ENCODE results near the gene PEPD.
A peak's percentile ranks its signal among the peaks of the same experiment; 100 is the strongest.
"Not testable (repeated sequence)": the region's sequence is repeated elsewhere in the genome, so short reads cannot be mapped to it uniquely, and the experiment has no call there.

Gene PEPD

GRCh38 chr19:33521480-33522370, at the start of gene PEPD:
Gene PEPD (minus strand): TSS chr19:33521791. CDS start chr19:33521760, 31 bp downstream.
- DNase-seq (ENCODE audit: low spot score), result peak; percentile 86

DNA sequence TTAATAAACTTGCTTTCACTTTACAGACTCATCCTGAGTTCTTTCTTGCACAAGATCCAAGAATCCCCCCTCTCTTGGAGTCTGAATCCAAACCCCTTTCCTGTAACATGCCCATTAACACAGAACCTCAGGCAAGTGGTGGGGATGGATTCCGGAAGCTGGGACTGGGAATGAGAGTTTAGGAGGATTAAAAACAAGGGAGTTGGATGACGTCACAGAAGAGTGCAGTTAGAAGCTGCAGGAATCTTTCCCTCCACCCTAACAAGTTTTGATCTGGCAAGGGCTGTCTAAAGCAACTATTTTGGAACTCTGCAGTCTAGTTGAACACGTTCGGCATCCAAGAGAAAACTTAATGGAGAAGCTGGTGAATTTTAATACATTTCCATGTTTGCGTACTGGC, 48.2 kb upstream of the PEPD start:
- no peak for DNase-seq (ENCODE audit: low spot score)

DNA sequence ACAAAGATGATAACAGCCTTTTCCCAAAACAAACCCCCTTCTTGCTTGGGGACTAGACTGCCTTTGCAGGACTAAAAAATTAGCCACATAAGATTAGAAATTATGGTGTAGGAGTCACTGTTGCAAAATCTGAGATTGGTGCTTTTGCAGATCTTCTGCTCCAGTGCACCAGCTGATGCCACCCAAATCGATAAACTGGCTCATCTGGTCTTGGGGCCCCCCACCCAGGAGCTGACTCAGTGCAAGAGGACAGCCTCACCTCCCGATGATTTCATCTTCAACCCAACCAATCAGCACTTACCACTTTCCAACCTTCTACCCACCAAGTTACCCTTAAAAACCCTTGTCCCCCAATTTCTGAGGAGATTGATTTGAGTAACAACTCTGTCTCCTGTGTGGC, 47.1 kb upstream of the PEPD start:
- DNase-seq (ENCODE audit: low spot score), result no peak

- DNase-seq (ENCODE audit: low spot score), result no peak
Observed at GRCh38 chr19:33564836-33565338, 43.3 kb upstream of the PEPD start.

- no peak for DNase-seq (ENCODE audit: low spot score)
Observed at GRCh38 chr19:33562636-33563035, 41.0 kb upstream of the PEPD start.

DNA sequence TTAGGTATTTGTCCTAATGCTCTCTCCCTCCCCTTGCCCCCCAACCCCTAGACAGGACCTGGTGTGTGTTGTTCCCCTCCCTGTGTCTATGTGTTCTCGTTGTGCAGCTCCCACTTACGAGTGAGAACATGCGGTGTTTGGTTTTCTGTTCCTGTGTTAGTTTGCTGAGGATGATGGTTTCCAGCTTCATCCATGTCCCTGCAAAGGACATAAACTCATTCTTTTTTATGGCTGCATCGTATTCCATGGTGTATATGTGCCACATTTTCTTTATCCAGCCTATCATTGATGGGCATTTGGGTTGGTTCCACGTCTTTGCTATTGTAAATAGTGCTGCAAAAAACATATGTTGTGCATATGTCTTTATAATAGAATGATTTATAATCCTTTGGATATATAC, 40.1 kb upstream of the PEPD start:
- DNase-seq (ENCODE audit: low spot score), result not testable (repeated sequence)

DNA sequence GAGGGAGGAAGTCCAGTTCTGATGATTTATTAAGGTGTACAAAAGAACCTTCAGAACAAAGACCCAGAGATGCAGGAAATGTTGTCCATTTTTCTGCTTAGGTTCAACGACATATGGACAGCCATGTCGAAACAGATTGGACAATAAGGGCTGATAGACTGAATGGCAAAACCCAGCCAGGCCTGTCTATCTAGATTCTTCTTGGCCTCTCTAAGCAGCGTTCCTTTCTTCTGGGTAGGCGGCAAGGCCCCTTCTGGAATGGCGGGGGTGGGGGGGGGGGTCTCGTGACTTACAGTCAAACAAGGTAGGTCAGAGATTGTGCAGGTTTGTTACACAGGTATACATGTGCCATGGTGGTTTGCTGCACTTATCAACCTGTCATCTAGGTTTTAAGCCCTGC, 39.7 kb upstream of the PEPD start:
- DNase-seq (ENCODE audit: low spot score), result no peak

GRCh38 chr19:33559996-33560395, 38.4 kb upstream of the PEPD start:
- no peak for DNase-seq (ENCODE audit: low spot score)

DNA sequence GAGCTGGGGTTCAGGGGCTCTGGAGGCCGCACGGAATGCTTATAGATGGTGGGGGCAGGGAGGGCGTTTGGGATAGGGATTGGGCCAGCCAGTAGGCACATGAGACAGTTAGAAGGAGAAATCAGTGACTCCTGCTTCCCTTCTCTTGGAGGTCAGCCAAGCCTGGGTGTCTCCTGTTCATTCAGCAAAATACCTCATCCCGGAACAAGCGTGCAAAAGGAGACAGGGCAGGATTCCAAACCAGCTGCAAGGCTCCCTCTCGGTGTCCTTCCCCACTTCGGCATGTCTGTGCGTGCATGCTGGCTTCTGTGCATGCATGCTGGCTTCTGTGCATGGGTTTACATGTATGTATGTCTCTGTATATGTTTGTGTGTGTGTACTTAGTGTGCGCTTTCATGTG, 37.3 kb upstream of the PEPD start:
- no peak for DNase-seq (ENCODE audit: low spot score)

- no peak for DNase-seq (ENCODE audit: low spot score)
Observed at GRCh38 chr19:33558151-33558550, 36.6 kb upstream of the PEPD start.

GRCh38 chr19:33557720-33558119, 36.1 kb upstream of the PEPD start:
- DNase-seq (ENCODE audit: low spot score), result no peak

- no peak for DNase-seq (ENCODE audit: low spot score)
Observed at GRCh38 chr19:33557196-33557595, 35.6 kb upstream of the PEPD start.

DNA sequence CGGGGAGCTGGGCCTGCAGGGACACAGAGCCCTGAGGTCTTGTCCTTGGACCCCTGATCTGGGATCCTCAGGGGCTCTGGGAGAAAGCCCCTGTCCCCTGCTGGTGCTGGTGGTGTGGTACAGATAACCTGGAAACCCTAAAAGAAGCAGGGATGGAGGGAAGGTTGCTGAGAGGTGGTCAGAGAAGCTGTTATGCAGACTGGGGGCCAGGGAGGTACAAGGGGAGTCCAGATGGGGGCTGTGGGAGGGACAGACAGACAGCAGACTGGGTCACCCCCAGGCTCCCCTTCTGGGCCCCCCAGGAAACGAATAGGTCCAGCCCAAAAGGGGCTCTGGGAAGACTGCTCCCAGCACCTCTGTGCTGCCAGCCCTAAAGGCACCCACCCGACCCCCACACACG, 34.7 kb upstream of the PEPD start:
- no peak for DNase-seq (ENCODE audit: low spot score)

GRCh38 chr19:33555726-33556125, 34.1 kb upstream of the PEPD start:
- not testable (repeated sequence) for DNase-seq (ENCODE audit: low spot score)

DNA sequence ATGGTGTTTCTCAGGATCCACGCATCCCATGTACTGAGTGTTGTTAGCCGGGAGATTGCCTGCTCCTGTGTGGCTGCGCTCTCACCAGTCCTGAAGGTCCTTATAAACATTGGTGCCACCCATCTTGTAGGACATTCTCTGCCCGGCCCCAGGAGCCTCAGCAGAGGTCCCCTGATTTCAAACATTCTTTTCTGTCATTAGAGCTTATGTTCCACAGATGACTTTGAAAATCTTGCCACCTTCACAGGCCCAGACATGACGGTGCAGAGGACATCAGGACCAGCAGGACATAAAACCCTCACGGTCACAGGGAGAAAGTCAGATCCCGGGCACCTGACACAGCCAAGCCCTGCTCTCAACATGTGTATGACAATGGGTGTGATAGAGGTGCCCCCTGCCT, 33.2 kb upstream of the PEPD start:
- no peak for DNase-seq (ENCODE audit: low spot score)

- no peak for DNase-seq (ENCODE audit: low spot score)
Observed at GRCh38 chr19:33554391-33554790, 32.8 kb upstream of the PEPD start.

DNA sequence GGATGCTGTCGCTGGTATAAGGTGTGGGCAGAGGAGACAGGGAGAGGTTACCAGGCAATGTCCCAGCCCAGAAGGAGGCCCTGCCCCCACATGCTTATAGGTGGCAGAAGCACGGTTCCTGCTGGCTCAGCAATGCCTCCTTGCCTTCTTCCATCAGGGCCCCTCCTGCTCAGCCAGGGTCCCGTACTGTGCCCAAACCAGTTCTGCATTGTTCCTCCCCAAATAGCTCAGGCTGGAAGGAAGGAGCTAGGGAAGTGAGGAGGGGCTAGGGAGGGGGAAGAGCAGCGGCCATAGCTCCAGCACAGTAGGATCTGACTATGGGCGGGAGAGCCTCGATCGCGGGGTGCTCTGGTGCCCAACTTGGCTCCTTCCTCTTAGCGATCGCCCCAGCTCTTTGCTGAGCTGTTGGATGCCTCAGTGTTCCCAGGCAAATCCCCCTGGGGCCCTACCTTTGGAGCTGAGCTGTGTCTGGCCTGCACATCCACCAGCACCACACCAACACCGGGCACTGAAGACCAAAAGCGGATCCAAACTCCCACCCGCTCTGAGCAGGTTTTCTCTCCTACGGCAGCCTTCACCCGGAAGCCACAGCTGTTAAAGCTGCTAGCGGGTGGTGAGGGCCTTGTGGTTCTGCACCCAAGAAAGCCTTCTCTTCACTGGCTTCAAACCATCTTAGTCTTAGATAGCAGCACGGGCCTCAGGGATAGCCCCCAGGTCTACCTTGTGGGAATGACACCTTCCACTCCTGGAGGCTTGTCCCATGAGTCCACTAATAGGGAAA, 32.1 kb upstream of the PEPD start:
- no peak for DNase-seq (ENCODE audit: low spot score)

- no peak for DNase-seq (ENCODE audit: low spot score)
Observed at GRCh38 chr19:33552928-33553279, 31.3 kb upstream of the PEPD start.

DNA sequence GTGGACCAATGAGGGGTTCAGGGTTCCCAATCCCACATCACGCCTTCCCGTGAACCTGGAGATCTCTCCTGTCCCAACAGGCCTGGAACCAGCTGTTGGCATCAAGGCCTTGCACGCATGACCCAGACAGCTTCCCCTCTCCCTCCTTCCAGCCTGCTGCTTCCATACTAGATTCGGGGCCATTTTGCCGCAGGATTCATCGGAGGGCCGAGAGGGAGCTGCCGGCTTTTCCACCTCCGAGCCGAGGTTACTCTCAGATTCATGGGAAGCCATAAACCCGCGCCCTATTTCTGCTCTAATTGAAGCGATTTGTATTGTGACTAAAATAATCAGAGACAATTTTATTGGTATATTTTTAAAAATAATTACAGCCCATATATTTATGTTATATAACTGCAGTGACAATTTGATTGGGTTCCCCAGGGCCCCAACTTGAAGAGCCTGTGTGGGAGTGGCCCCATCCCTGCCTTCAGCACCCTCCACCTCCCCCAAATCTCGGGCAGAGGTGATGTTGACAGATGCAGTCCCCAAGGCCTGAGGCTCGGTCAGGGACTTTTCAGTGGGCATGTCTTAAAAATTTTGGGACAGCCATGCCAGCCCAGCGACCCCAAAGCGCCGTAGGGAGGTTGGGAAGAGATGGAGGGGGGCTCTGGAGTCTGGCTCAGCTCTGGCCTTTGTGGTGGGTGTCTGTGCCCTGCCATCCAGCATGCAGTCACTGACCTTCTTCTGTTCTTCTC, 30.8 kb upstream of the PEPD start:
- DNase-seq (ENCODE audit: low spot score), result no peak

- no peak for DNase-seq (ENCODE audit: low spot score)
Observed at GRCh38 chr19:33551676-33552075, 30.1 kb upstream of the PEPD start.

- DNase-seq (ENCODE audit: low spot score), result no peak
Observed at GRCh38 chr19:33550768-33551167, 29.2 kb upstream of the PEPD start.

- no peak for DNase-seq (ENCODE audit: low spot score)
Observed at GRCh38 chr19:33547676-33548075, 26.1 kb upstream of the PEPD start.

Data from RKO (cell line).